K562 (cell line): ENCODE results near the gene ARID5B. TPM values are rescaled to one million over a fixed set of nuclear protein-coding genes. Genes with fewer than 3 reads are reported as not detected.

Experiments
- ATF1 ChIP-seq, 2 experiments: fragments of 450-650 bp in 1 of 2; IDR thresholded peaks; 2 replicates each; pipeline ENCODE4 v1.6.1; 2016; ENCODE audit warnings: missing compliant biosample characterization in 1 of 2, missing genetic modification characterization in 1 of 2
- CCNT2 ChIP-seq: IDR thresholded peaks from 2 replicates; pipeline ENCODE4 v1.6.1; 2011; ENCODE audit warnings: borderline replicate concordance, low read depth, mild to moderate bottlenecking, moderate library complexity, mixed read lengths, low read length; ENCODE audit not compliant: insufficient read length; ENCODE audit errors: extremely low read depth
- E2F3 ChIP-seq: fragments of 250-450 bp; sonication (Bioruptor Pico); IDR thresholded peaks from 2 replicates; pipeline ENCODE4 v1.4.0; 2020; ENCODE audit warnings: mild to moderate bottlenecking
- IRF2 ChIP-seq: sonication (generic); formaldehyde crosslinking; IDR thresholded peaks from 2 replicates; pipeline ENCODE4 v1.8.1; 2022; ENCODE audit warnings: mild to moderate bottlenecking, missing genetic modification reagents
- L3MBTL2 ChIP-seq: fragments of 450-650 bp; IDR thresholded peaks from 2 replicates; pipeline ENCODE4 v1.6.1; 2016; ENCODE audit warnings: mild to moderate bottlenecking, moderate library complexity
- NFIX ChIP-seq: fragments of 250-450 bp; sonication (Bioruptor Pico); IDR thresholded peaks from 2 replicates; pipeline ENCODE4 v1.4.0; 2020; ENCODE audit warnings: low read depth, mild to moderate bottlenecking, moderate library complexity
- SMAD2 ChIP-seq: fragments of 150-350 bp; IDR thresholded peaks from 2 replicates; pipeline ENCODE4 v1.6.1; 2014; ENCODE audit warnings: low read depth, mild to moderate bottlenecking, low read length
- TAF7 ChIP-seq: fragments of 450-650 bp; IDR thresholded peaks from 2 replicates; pipeline ENCODE4 v1.6.1; 2016; ENCODE audit warnings: missing genetic modification characterization, missing compliant biosample characterization
- TSC22D4 ChIP-seq: fragments of 450-650 bp; IDR thresholded peaks from 2 replicates; pipeline ENCODE4 v1.6.1; 2016; ENCODE audit warnings: missing genetic modification characterization, missing biosample characterization, control low read depth
- ZBTB7A ChIP-seq: IDR thresholded peaks from 2 replicates; pipeline ENCODE4 v1.6.1; 2011; ENCODE audit warnings: low read depth, mild to moderate bottlenecking, low read length, moderate library complexity, borderline replicate concordance; ENCODE audit not compliant: control insufficient read depth
- ZNF165 ChIP-seq: fragments of 250-450 bp; sonication (Bioruptor Pico); IDR thresholded peaks from 2 replicates; pipeline ENCODE4 v1.4.0; 2020; ENCODE audit warnings: borderline replicate concordance
- ZNF384 ChIP-seq: IDR thresholded peaks from 2 replicates; pipeline ENCODE4 v1.6.1; 2012; ENCODE audit warnings: low read depth, low read length, improper control_type of control experiment
- ZNF57 ChIP-seq: fragments of 450-650 bp; formaldehyde crosslinking; IDR thresholded peaks from 2 replicates; pipeline ENCODE4 v1.4.0; 2020; ENCODE audit warnings: mild to moderate bottlenecking, moderate library complexity
- polyA plus RNA-seq, 8 experiments: library from polyadenylated mRNA; depleted of rRNA in 4 of 8; stranded (reverse) in 5 of 8; unstranded in 3 of 8; fragments of >200 nt; fragmentation: Nextera tagmentation in 2 of 8; fragmentation: Illumina TruSeq in 1 of 8; extraction: Ambion mirVana in 2 of 8; extraction: Trizol in 1 of 8; gene quantifications; 2 replicates each; pipeline versions ENCODE4 v1.2.1 to v1.2.3, GENCODE V29; 2011 to 2014; ENCODE audit warnings: inconsistent platforms in 1 of 8, missing spikeins in 1 of 8
- total RNA-seq, 7 experiments: library from RNA; depleted of rRNA in 6 of 7; stranded (reverse); fragments of >200 nt in 6 of 7; fragmentation: Illumina TruSeq in 2 of 7; extraction: Trizol in 2 of 7; gene quantifications; 2 replicates each; pipeline versions ENCODE4 v1.2.1 to v1.2.3, GENCODE V29; 2011 to 2021; ENCODE audit warnings: low replicate concordance in 1 of 7
- TF ChIP-seq, protein P1 (sequence below): fragments of 450-650 bp; IDR thresholded peaks from 2 replicates; pipeline ENCODE4 v1.7.0; 2016; ENCODE audit warnings: borderline replicate concordance
- TF ChIP-seq, protein P2 (sequence below), 2 experiments: fragments of 450-650 bp; conservative IDR thresholded peaks; 2 replicates each; pipeline ENCODE4 v1.6.1; 2017; ENCODE audit warnings: mild to moderate bottlenecking in 2 of 2, moderate library complexity in 2 of 2
- TF ChIP-seq, protein P3 (sequence below): fragments of 250-450 bp; sonication (Bioruptor Pico); IDR thresholded peaks from 2 replicates; pipeline ENCODE4 v1.8.0; 2021; ENCODE audit warnings: borderline replicate concordance, mild to moderate bottlenecking, moderate library complexity; ENCODE audit not compliant: poor library complexity, severe bottlenecking
- TF ChIP-seq, protein P4 (sequence below), 2 experiments: fragments of 200-800 bp in 1 of 2; sonication (Bioruptor generic) in 1 of 2; sonication (generic) in 1 of 2; formaldehyde crosslinking in 1 of 2; IDR thresholded peaks in 1 of 2; conservative IDR thresholded peaks in 1 of 2; 2 replicates each; pipeline versions ENCODE4 v1.5.0 to v1.6.1; 2016 to 2020; ENCODE audit warnings: missing compliant biosample characterization in 1 of 2, missing genetic modification characterization in 1 of 2, missing genetic modification reagents in 1 of 2
- TF ChIP-seq, protein P5 (sequence below): fragments of 450-650 bp; IDR thresholded peaks from 2 replicates; pipeline ENCODE4 v1.6.1; 2017; ENCODE audit warnings: mild to moderate bottlenecking, moderate library complexity

Gene ARID5B
- total and polyA plus RNA-seq, 9 of the 15 experiments (the other 6 are each of a cell fraction or from before 2014, with no cell fraction given), result 0.48 to 1.6 (median 0.80) TPM

DNA sequence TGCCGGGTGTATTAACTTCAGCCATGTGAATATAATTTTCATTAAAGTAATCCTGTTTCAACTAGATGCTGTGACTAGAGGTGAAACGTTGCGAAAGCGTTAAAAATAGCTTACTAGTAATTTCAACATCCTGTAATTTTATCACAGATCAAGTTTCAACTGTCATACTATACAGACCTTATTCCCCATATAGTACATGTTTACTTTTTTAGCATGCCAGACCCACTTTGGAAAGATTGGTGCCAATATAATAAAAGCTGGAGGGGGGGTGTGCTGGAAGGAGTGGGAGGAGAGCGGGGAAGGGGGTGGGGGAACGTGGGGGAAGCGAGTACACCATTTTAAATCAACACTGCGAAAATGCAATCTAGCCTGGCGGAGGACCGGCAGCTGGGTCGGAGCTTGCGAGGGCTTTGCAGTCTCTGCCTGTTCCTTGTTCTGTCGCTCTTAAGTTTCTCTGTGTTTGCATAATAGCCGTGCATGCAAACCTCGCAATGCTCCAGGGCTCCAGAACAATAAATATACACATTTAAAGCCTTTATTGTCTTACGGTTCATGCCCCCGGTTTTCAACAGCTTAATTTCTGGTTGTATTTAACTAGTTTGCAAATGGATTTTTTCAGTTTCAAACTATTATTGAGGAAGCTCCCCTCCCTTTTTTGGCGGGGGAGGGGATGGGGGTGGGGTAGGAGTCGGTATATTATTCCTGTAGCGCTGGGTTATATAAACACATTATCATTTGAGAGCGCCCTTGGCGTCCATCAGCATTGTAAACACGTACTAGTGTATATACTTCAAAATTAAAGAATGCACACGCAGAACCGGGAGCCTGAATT lies 1.3 kb upstream of the ARID5B start (continued):
- TF ChIP-seq TSC22D4 (no peak), ZNF57 (CRISPR knock-in tag) (no peak), SMAD2 (no peak), IRF2 (CRISPR knock-in tag) (no peak), ZNF165 (CRISPR knock-in tag) (no peak), TAF7 (no peak), ZNF384 (no peak), ZBTB7A (no peak), CCNT2 (no peak), NFIX (CRISPR knock-in tag) (no peak), L3MBTL2 (no peak), E2F3 (CRISPR knock-in tag) (no peak), ATF1 (CRISPR knock-in tag; IDR thresholded peaks at IDR 0.05) (no peak), ATF1 (tag; IDR thresholded peaks at IDR 0.05) (no peak)
- TF ChIP-seq, protein P1, sequence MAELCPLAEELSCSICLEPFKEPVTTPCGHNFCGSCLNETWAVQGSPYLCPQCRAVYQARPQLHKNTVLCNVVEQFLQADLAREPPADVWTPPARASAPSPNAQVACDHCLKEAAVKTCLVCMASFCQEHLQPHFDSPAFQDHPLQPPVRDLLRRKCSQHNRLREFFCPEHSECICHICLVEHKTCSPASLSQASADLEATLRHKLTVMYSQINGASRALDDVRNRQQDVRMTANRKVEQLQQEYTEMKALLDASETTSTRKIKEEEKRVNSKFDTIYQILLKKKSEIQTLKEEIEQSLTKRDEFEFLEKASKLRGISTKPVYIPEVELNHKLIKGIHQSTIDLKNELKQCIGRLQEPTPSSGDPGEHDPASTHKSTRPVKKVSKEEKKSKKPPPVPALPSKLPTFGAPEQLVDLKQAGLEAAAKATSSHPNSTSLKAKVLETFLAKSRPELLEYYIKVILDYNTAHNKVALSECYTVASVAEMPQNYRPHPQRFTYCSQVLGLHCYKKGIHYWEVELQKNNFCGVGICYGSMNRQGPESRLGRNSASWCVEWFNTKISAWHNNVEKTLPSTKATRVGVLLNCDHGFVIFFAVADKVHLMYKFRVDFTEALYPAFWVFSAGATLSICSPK, result no peak
- TF ChIP-seq, protein P2, sequence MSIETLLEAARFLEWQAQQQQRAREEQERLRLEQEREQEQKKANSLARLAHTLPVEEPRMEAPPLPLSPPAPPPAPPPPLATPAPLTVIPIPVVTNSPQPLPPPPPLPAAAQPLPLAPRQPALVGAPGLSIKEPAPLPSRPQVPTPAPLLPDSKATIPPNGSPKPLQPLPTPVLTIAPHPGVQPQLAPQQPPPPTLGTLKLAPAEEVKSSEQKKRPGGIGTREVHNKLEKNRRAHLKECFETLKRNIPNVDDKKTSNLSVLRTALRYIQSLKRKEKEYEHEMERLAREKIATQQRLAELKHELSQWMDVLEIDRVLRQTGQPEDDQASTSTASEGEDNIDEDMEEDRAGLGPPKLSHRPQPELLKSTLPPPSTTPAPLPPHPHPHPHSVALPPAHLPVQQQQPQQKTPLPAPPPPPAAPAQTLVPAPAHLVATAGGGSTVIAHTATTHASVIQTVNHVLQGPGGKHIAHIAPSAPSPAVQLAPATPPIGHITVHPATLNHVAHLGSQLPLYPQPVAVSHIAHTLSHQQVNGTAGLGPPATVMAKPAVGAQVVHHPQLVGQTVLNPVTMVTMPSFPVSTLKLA (conservative IDR thresholded peaks at IDR 0.05), result 0 out of 4 replicates have a peak, but pooled peaks of 1 of the 2 experiments have one; percentile 21
- TF ChIP-seq, protein P3, sequence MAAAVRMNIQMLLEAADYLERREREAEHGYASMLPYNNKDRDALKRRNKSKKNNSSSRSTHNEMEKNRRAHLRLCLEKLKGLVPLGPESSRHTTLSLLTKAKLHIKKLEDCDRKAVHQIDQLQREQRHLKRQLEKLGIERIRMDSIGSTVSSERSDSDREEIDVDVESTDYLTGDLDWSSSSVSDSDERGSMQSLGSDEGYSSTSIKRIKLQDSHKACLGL (CRISPR knock-in tag), result no peak
- TF ChIP-seq, protein P4, sequence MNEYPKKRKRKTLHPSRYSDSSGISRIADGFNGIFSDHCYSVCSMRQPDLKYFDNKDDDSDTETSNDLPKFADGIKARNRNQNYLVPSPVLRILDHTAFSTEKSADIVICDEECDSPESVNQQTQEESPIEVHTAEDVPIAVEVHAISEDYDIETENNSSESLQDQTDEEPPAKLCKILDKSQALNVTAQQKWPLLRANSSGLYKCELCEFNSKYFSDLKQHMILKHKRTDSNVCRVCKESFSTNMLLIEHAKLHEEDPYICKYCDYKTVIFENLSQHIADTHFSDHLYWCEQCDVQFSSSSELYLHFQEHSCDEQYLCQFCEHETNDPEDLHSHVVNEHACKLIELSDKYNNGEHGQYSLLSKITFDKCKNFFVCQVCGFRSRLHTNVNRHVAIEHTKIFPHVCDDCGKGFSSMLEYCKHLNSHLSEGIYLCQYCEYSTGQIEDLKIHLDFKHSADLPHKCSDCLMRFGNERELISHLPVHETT (CRISPR knock-in tag; conservative IDR thresholded peaks at IDR 0.05 in 1 of 2, IDR thresholded peaks at IDR 0.05 in 1 of 2), result no peak
- TF ChIP-seq, protein P5, sequence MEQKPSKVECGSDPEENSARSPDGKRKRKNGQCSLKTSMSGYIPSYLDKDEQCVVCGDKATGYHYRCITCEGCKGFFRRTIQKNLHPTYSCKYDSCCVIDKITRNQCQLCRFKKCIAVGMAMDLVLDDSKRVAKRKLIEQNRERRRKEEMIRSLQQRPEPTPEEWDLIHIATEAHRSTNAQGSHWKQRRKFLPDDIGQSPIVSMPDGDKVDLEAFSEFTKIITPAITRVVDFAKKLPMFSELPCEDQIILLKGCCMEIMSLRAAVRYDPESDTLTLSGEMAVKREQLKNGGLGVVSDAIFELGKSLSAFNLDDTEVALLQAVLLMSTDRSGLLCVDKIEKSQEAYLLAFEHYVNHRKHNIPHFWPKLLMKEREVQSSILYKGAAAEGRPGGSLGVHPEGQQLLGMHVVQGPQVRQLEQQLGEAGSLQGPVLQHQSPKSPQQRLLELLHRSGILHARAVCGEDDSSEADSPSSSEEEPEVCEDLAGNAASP, result no peak
